Cardiac muscle cell (in vitro differentiated cells and primary cell): Measurements from ENCODE around the gene CCNE1. TPM values are rescaled to one million over a fixed set of nuclear protein-coding genes. Genes with fewer than 3 reads are reported as not detected.

ENCODE experiments used
- DNase-seq, 2 donors: peaks; one replicate each; pipeline versions ENCODE4 v3.0.0 to v3.0.0-alpha.2; 2010 to 2017; ENCODE audit warnings: low read depth in 1 of 2, low spot score in 1 of 2
- H3K27ac ChIP-seq: fragments of 200-600 bp; sonication (generic); 2 replicates; pipeline ENCODE4 v1.5.1; 2016
- H3K27me3 ChIP-seq: fragments of 200-600 bp; sonication (generic); 2 replicates; pipeline ENCODE4 v1.6.0; 2016; ENCODE audit warnings: control low read depth
- H3K36me3 ChIP-seq: fragments of 200-600 bp; sonication (generic); 2 replicates; pipeline ENCODE4 v1.5.1; 2016; ENCODE audit warnings: control low read depth
- H3K4me1 ChIP-seq: fragments of 200-600 bp; sonication (generic); 2 replicates; pipeline ENCODE4 v1.8.1; 2017; ENCODE audit warnings: low read depth, mild to moderate bottlenecking, mixed run types
- H3K4me3 ChIP-seq: fragments of 200-600 bp; sonication (generic); 2 replicates; pipeline ENCODE4 v1.5.1; 2016; ENCODE audit warnings: mild to moderate bottlenecking
- H3K9me3 ChIP-seq: fragments of 200-600 bp; sonication (generic); 2 replicates; pipeline ENCODE4 v1.5.1; 2017; ENCODE audit warnings: low read depth, mild to moderate bottlenecking, control low read depth
- CTCF ChIP-seq: IDR thresholded peaks from 2 replicates; pipeline ENCODE4 v1.5.1; 2012; ENCODE audit warnings: low read depth, mild to moderate bottlenecking, low read length
- polyA plus RNA-seq: library from polyadenylated mRNA; unstranded; fragments of >200 nt; fragmentation: Nextera tagmentation; extraction: Ambion mirVana; gene quantifications from 2 replicates; pipeline ENCODE4 v1.2.1, GENCODE V29; 2016
- total RNA-seq: library from RNA; depleted of rRNA; stranded (reverse); fragments of >200 nt; gene quantifications from 2 replicates; pipeline ENCODE4 v1.2.3, GENCODE V29; 2016

CCNE1 gene
- total and polyA plus RNA-seq, 2 experiments from 2014 or later: 15.9 to 21.8 TPM

GRCh38 chr19:29837996-29838395 is 26.2 kb downstream of the CCNE1 start:
- Histone ChIP-seq H3K4me1 (peaks cover 3% of the 10 kb centered on the region), H3K27me3 (peaks cover 3% of the 10 kb centered on the region), H3K4me3 (no peak overlapping the region), H3K9me3 (no peaks in the 10 kb centered on the region), H3K36me3 (no peaks in the 10 kb centered on the region), H3K27ac (no peak overlapping the region)
- no peak for DNase-seq
- no peak for TF ChIP-seq CTCF

- no peak for DNase-seq
- no peak overlapping the region for H3K27ac ChIP-seq
- TF ChIP-seq CTCF: no peak
Observed at GRCh38 chr19:29840066-29840950, 28.5 kb downstream of the CCNE1 start.

GRCh38 chr19:29841209-29841558 is 29.4 kb downstream of the CCNE1 start:
- Histone ChIP-seq H3K36me3 (no peaks in the 10 kb centered on the region), H3K27me3 (no peaks in the 10 kb centered on the region), H3K4me1 (peaks cover 11% of the 10 kb centered on the region), H3K27ac (no peak overlapping the region), H3K4me3 (no peak overlapping the region), H3K9me3 (no peaks in the 10 kb centered on the region)
- TF ChIP-seq CTCF: no peak
- DNase-seq: no peak

More at GRCh38 chr19:29840066-29840950, 28.5 kb downstream of the CCNE1 start:
- Histone ChIP-seq H3K4me1 (peaks cover 11% of the 10 kb centered on the region), H3K4me3 (no peak overlapping the region), H3K9me3 (no peaks in the 10 kb centered on the region), H3K27me3 (peaks cover 2% of the 10 kb centered on the region), H3K36me3 (no peaks in the 10 kb centered on the region)

GRCh38 chr19:29841559-29842367 is 30.0 kb downstream of the CCNE1 start:
- Histone ChIP-seq H3K27ac (no peak overlapping the region), H3K9me3 (no peaks in the 10 kb centered on the region), H3K36me3 (no peaks in the 10 kb centered on the region), H3K27me3 (no peaks in the 10 kb centered on the region), H3K4me3 (no peak overlapping the region), H3K4me1 (peaks cover 11% of the 10 kb centered on the region)
- TF ChIP-seq CTCF: no peak
- peak; percentile 38 to 43 for DNase-seq

- Histone ChIP-seq H3K27me3 (no peaks in the 10 kb centered on the region), H3K27ac (no peak overlapping the region), H3K9me3 (no peaks in the 10 kb centered on the region), H3K4me3 (no peak overlapping the region), H3K4me1 (peaks cover 11% of the 10 kb centered on the region), H3K36me3 (no peaks in the 10 kb centered on the region)
- TF ChIP-seq CTCF: no peak
- DNase-seq: no peak
Observed at GRCh38 chr19:29842471-29843179, 30.8 kb downstream of the CCNE1 start.
